Rectal smooth muscle tissue (tissue), 1 donor: Measurements from ENCODE around the gene GUK1.
"Not testable (repeated sequence)": the region's sequence is repeated elsewhere in the genome, so short reads cannot be mapped to it uniquely, and the experiment has no call there.

Experiments
- H3K27ac ChIP-seq: one replicate; pipeline ENCODE4 v1.7.0; 2013; ENCODE audit warnings: low read depth, low read length, inconsistent platforms
- H3K27me3 ChIP-seq: one replicate; pipeline ENCODE4 v1.7.0; 2013; ENCODE audit warnings: low read length; ENCODE audit not compliant: control insufficient read depth, insufficient read depth
- H3K36me3 ChIP-seq: one replicate; pipeline ENCODE4 v1.7.0; 2013; ENCODE audit warnings: low read length; ENCODE audit not compliant: control insufficient read depth, insufficient read depth
- H3K4me1 ChIP-seq: one replicate; pipeline ENCODE4 v1.7.0; 2013; ENCODE audit warnings: low read length; ENCODE audit not compliant: control insufficient read depth, insufficient read depth
- H3K4me3 ChIP-seq: one replicate; pipeline ENCODE4 v1.7.0; 2013; ENCODE audit warnings: low read length
- H3K9ac ChIP-seq: one replicate; pipeline ENCODE4 v1.7.0; 2013; ENCODE audit warnings: low read length

Gene GUK1

GRCh38 chr1:228184152-228184551 lies 44.1 kb downstream of the GUK1 start:
- Histone ChIP-seq H3K36me3 (peaks cover 3% of the 10 kb centered on the region), H3K4me3 (no peak overlapping the region), H3K4me1 (peaks cover 3% of the 10 kb centered on the region), H3K27me3 (no peaks in the 10 kb centered on the region), H3K9ac (no peak overlapping the region), H3K27ac (no peak overlapping the region)

- no peak overlapping the region for H3K27ac ChIP-seq
- H3K4me1 ChIP-seq: no peaks in the 10 kb centered on the region
- H3K4me3 ChIP-seq: no peak overlapping the region
- peaks cover 3% of the 10 kb centered on the region for H3K36me3 ChIP-seq
- no peaks in the 10 kb centered on the region for H3K27me3 ChIP-seq
- H3K9ac ChIP-seq: no peak overlapping the region
These were observed 45.5 kb downstream of the GUK1 start for GRCh38 chr1:228185641-228185965.

- not testable (repeated sequence) for H3K4me1 ChIP-seq, H3K4me3 ChIP-seq
These were observed 48.2 kb downstream of the GUK1 start for GRCh38 chr1:228188249-228188648.

GRCh38 chr1:228190182-228190581 lies 50.1 kb downstream of the GUK1 start:
- no peaks in the 10 kb centered on the region for H3K4me1 ChIP-seq
- no peak overlapping the region for H3K9ac ChIP-seq
- H3K4me3 ChIP-seq: no peak overlapping the region
- no peaks in the 10 kb centered on the region for H3K27me3 ChIP-seq
- H3K27ac ChIP-seq: no peak overlapping the region
- no peaks in the 10 kb centered on the region for H3K36me3 ChIP-seq

More at GRCh38 chr1:228188249-228188648, 48.2 kb downstream of the GUK1 start:
- not testable (repeated sequence) for H3K36me3 ChIP-seq, H3K27ac ChIP-seq, H3K9ac ChIP-seq, H3K27me3 ChIP-seq

GRCh38 chr1:228190778-228191177 lies 50.7 kb downstream of the GUK1 start:
- H3K36me3 ChIP-seq: no peaks in the 10 kb centered on the region
- no peaks in the 10 kb centered on the region for H3K4me1 ChIP-seq
- H3K9ac ChIP-seq: no peak overlapping the region
- H3K4me3 ChIP-seq: no peak overlapping the region
- H3K27me3 ChIP-seq: no peaks in the 10 kb centered on the region
- no peak overlapping the region for H3K27ac ChIP-seq

GRCh38 chr1:228194436-228194835 lies 54.4 kb downstream of the GUK1 start:
- no peaks in the 10 kb centered on the region for H3K36me3 ChIP-seq
- H3K27ac ChIP-seq: no peak overlapping the region
- H3K4me3 ChIP-seq: no peak overlapping the region
- no peaks in the 10 kb centered on the region for H3K4me1 ChIP-seq
- no peaks in the 10 kb centered on the region for H3K27me3 ChIP-seq
- no peak overlapping the region for H3K9ac ChIP-seq

- Histone ChIP-seq H3K4me1 (no peaks in the 10 kb centered on the region), H3K9ac (no peak overlapping the region), H3K4me3 (no peak overlapping the region), H3K36me3 (no peaks in the 10 kb centered on the region), H3K27me3 (no peaks in the 10 kb centered on the region), H3K27ac (no peak overlapping the region)
These were observed 55.1 kb downstream of the GUK1 start for GRCh38 chr1:228194921-228195812.

GRCh38 chr1:228197555-228198147 lies 57.6 kb downstream of the GUK1 start:
- Histone ChIP-seq H3K36me3 (no peaks in the 10 kb centered on the region), H3K27me3 (no peaks in the 10 kb centered on the region), H3K4me1 (no peaks in the 10 kb centered on the region), H3K9ac (no peak overlapping the region), H3K4me3 (no peak overlapping the region), H3K27ac (no peak overlapping the region)
